Measurements from ENCODE around the gene MYBPC2.

GRCh38 chr19:50464348-50464747 is 31.7 kb downstream of the MYBPC2 start:
- TF ChIP-seq POLR2A (IDR thresholded peaks at IDR 0.05) (no peak), CTCF (IDR thresholded peaks at IDR 0.05 in 8 of 11, conservative IDR thresholded peaks at IDR 0.05 in 3 of 11) (no peak), POLR2AphosphoS5 (IDR thresholded peaks at IDR 0.05) (no peak)

All from spleen (tissue), 7 donors.